ENCODE data around the gene NRG2. TPM values are rescaled to one million over a fixed set of nuclear protein-coding genes. Genes with fewer than 3 reads are reported as not detected.

Gene NRG2
- total RNA-seq, 2 experiments from 2014 or later, result 0.08 to 0.17 TPM

GRCh38 chr5:139820130-139820529 lies 223.0 kb downstream of the NRG2 start:
- peaks cover 4 to 17% of the 10 kb centered on the region in 2 experiments for H3K9me3 ChIP-seq (ENCODE audit: control insufficient read depth in 1 of 2, insufficient read depth in 1 of 2, low read length in 2 of 2)
- Mint-ChIP-seq H3K27me3 (no peaks in the 10 kb centered on the region), H3K4me1 (ENCODE audit: low read depth) (no peaks in the 10 kb centered on the region), H3K27ac (no peak overlapping the region), H3K9me3 (peaks cover 6% of the 10 kb centered on the region), H3K4me3 (no peak overlapping the region), H3K36me3 (ENCODE audit: low read depth) (no peaks in the 10 kb centered on the region)
- ATAC-seq (ENCODE audit: poor library complexity) (no peak), DNase-seq (no peak)
- TF ChIP-seq CTCF (IDR thresholded peaks at IDR 0.05), result no peak
- H3K27me3 ChIP-seq (ENCODE audit: control insufficient read depth in 1 of 2, insufficient read depth in 2 of 2, low read length in 2 of 2), result peaks cover 0 to under 1% of the 10 kb centered on the region in 2 experiments
- H3K4me1 ChIP-seq (ENCODE audit: insufficient read depth, low read length), result no peaks in the 10 kb centered on the region
- H3K4me3 ChIP-seq (ENCODE audit: low read length), result no peak overlapping the region
- CTCF ChIA-PET, result no interaction called here
- intact Hi-C loops (cut with DNase I, micrococcal nuclease), result no loop called here
- POLR2A ChIA-PET, result no interaction called here
- no peaks in the 10 kb centered on the region for H3K36me3 ChIP-seq (ENCODE audit: insufficient read depth, low read length)
- H3K27ac ChIP-seq (ENCODE audit: low read depth in 1 of 2, low read length in 2 of 2), result no peak overlapping the region

GRCh38 chr5:139817970-139818369 lies 225.1 kb downstream of the NRG2 start:
- intact Hi-C loops (cut with DNase I, micrococcal nuclease), result no loop called here
- no peak overlapping the region for H3K27ac Mint-ChIP-seq
- H3K9me3 Mint-ChIP-seq, result peaks cover 6% of the 10 kb centered on the region
- TF ChIP-seq CTCF (IDR thresholded peaks at IDR 0.05), result no peak
- Histone ChIP-seq H3K27me3 (ENCODE audit: control insufficient read depth in 1 of 2, insufficient read depth in 2 of 2, low read length in 2 of 2) (no peaks in the 10 kb centered on the region), H3K4me3 (ENCODE audit: low read length) (no peak overlapping the region), H3K9me3 (ENCODE audit: control insufficient read depth in 1 of 2, insufficient read depth in 1 of 2, low read length in 2 of 2) (peaks cover 4 to 17% of the 10 kb centered on the region in 2 experiments), H3K4me1 (ENCODE audit: insufficient read depth, low read length) (no peaks in the 10 kb centered on the region), H3K27ac (ENCODE audit: low read depth in 1 of 2, low read length in 2 of 2) (no peak overlapping the region), H3K36me3 (ENCODE audit: insufficient read depth, low read length) (no peaks in the 10 kb centered on the region)
- ChIA-PET POLR2A (no interaction called here), CTCF (no interaction called here)
- no peaks in the 10 kb centered on the region for H3K4me1 Mint-ChIP-seq (ENCODE audit: low read depth)
- no peak for ATAC-seq (ENCODE audit: poor library complexity)
- no peak for DNase-seq
- H3K4me3 Mint-ChIP-seq, result no peak overlapping the region
- no peaks in the 10 kb centered on the region for H3K27me3 Mint-ChIP-seq
- no peaks in the 10 kb centered on the region for H3K36me3 Mint-ChIP-seq (ENCODE audit: low read depth)

GRCh38 chr5:139817362-139817761 lies 225.7 kb downstream of the NRG2 start:
- Histone ChIP-seq H3K27ac (ENCODE audit: low read depth in 1 of 2, low read length in 2 of 2) (no peak overlapping the region), H3K9me3 (ENCODE audit: control insufficient read depth in 1 of 2, insufficient read depth in 1 of 2, low read length in 2 of 2) (peaks cover 4 to 17% of the 10 kb centered on the region in 2 experiments), H3K27me3 (ENCODE audit: control insufficient read depth in 1 of 2, insufficient read depth in 2 of 2, low read length in 2 of 2) (no peaks in the 10 kb centered on the region), H3K36me3 (ENCODE audit: insufficient read depth, low read length) (no peaks in the 10 kb centered on the region), H3K4me1 (ENCODE audit: insufficient read depth, low read length) (no peaks in the 10 kb centered on the region), H3K4me3 (ENCODE audit: low read length) (no peak overlapping the region)
- POLR2A ChIA-PET, result no interaction called here
- intact Hi-C loops (cut with DNase I, micrococcal nuclease), result no loop called here
- Mint-ChIP-seq H3K9me3 (peaks cover 6% of the 10 kb centered on the region), H3K27ac (no peak overlapping the region), H3K4me1 (ENCODE audit: low read depth) (no peaks in the 10 kb centered on the region), H3K36me3 (ENCODE audit: low read depth) (no peaks in the 10 kb centered on the region), H3K27me3 (no peaks in the 10 kb centered on the region), H3K4me3 (no peak overlapping the region)
- ATAC-seq (ENCODE audit: poor library complexity) (no peak), DNase-seq (no peak)
- CTCF ChIA-PET, result no interaction called here
- TF ChIP-seq CTCF (IDR thresholded peaks at IDR 0.05), result no peak
